OCI-LY1 (cell line): Measurements from ENCODE around the gene MBNL1.
A peak's percentile ranks its signal among the peaks of the same experiment; 100 is the strongest.

ENCODE experiments used
- H2AFZ ChIP-seq: fragments of 200-600 bp; sonication (generic), shearing (Covaris generic); 2 replicates; pipeline ENCODE4 v1.6.0; 2014; ENCODE audit warnings: antibody characterized with exemption, mild to moderate bottlenecking, low read length
- H3F3A ChIP-seq: fragments of 200-600 bp; sonication (generic), shearing (Covaris generic); 2 replicates; pipeline ENCODE4 v1.6.0; 2014; ENCODE audit warnings: mild to moderate bottlenecking, antibody characterized with exemption, low read length, moderate library complexity; ENCODE audit not compliant: insufficient read depth
- H3K27ac ChIP-seq: fragments of 200-600 bp; sonication (generic); 2 replicates; pipeline ENCODE4 v1.5.1; 2014; ENCODE audit warnings: low read length, mixed run types, mild to moderate bottlenecking, low read depth; ENCODE audit not compliant: poor library complexity, severe bottlenecking
- H3K27me3 ChIP-seq: fragments of 200-600 bp; sonication (generic); 2 replicates; pipeline ENCODE4 v1.6.0; 2014; ENCODE audit warnings: antibody characterized with exemption, mild to moderate bottlenecking, low read length, moderate library complexity; ENCODE audit not compliant: insufficient read depth
- H3K36me3 ChIP-seq: fragments of 200-600 bp; sonication (generic); 2 replicates; pipeline ENCODE4 v1.6.1; 2014; ENCODE audit warnings: mild to moderate bottlenecking, antibody characterized with exemption, low read length, moderate library complexity, mixed read lengths; ENCODE audit not compliant: insufficient read depth
- H3K4me1 ChIP-seq: fragments of 200-600 bp; sonication (generic); 2 replicates; pipeline ENCODE4 v1.5.1; 2014; ENCODE audit warnings: mild to moderate bottlenecking, low read length, moderate library complexity; ENCODE audit not compliant: insufficient read depth, severe bottlenecking
- H3K4me2 ChIP-seq: fragments of 200-600 bp; sonication (generic), shearing (Covaris generic); 2 replicates; pipeline ENCODE4 v1.6.1; 2014; ENCODE audit warnings: low read length
- H3K4me3 ChIP-seq: fragments of 200-600 bp; sonication (generic); 2 replicates; pipeline ENCODE4 v1.5.1; 2014; ENCODE audit warnings: low read length, low read depth, mild to moderate bottlenecking, mixed read lengths; ENCODE audit not compliant: poor library complexity, severe bottlenecking
- H3K79me2 ChIP-seq: fragments of 200-600 bp; shearing (Covaris generic); 2 replicates; pipeline ENCODE4 v1.6.1; 2016; ENCODE audit warnings: mixed run types, low read length, mixed read lengths; ENCODE audit not compliant: insufficient read depth
- H3K9ac ChIP-seq: fragments of 200-600 bp; sonication (generic), shearing (Covaris generic); 2 replicates; pipeline ENCODE4 v1.6.1; 2014; ENCODE audit warnings: mild to moderate bottlenecking, low read length, mixed read lengths
- H3K9me2 ChIP-seq: fragments of 200-600 bp; sonication (generic), shearing (Covaris generic); 2 replicates; pipeline ENCODE4 v1.6.1; 2014; ENCODE audit warnings: low read depth, mild to moderate bottlenecking, low read length, mixed read lengths
- H3K9me3 ChIP-seq: fragments of 200-600 bp; shearing (Covaris generic); 2 replicates; pipeline ENCODE4 v1.6.1; 2014; ENCODE audit warnings: low read length, mixed read lengths
- H4K20me1 ChIP-seq: fragments of 200-600 bp; sonication (generic), shearing (Covaris generic); 2 replicates; pipeline ENCODE4 v1.6.0; 2016; ENCODE audit warnings: mild to moderate bottlenecking, low read length; ENCODE audit not compliant: insufficient read depth
- EZH2 ChIP-seq: fragments of 200-600 bp; sonication (generic), shearing (Covaris generic); IDR thresholded peaks from 2 replicates; pipeline ENCODE4 v1.8.0; 2017; ENCODE audit warnings: borderline replicate concordance, mixed run types, mild to moderate bottlenecking, antibody characterized with exemption, low read length, moderate library complexity, mixed read lengths
- TF ChIP-seq, protein P1 (sequence below): fragments of 200-600 bp; sonication (generic), shearing (Covaris generic); IDR thresholded peaks from 2 replicates; pipeline ENCODE4 v1.5.1; 2017; ENCODE audit warnings: mild to moderate bottlenecking, antibody characterized with exemption, low read length, moderate library complexity, mixed read lengths

Gene MBNL1

DNA sequence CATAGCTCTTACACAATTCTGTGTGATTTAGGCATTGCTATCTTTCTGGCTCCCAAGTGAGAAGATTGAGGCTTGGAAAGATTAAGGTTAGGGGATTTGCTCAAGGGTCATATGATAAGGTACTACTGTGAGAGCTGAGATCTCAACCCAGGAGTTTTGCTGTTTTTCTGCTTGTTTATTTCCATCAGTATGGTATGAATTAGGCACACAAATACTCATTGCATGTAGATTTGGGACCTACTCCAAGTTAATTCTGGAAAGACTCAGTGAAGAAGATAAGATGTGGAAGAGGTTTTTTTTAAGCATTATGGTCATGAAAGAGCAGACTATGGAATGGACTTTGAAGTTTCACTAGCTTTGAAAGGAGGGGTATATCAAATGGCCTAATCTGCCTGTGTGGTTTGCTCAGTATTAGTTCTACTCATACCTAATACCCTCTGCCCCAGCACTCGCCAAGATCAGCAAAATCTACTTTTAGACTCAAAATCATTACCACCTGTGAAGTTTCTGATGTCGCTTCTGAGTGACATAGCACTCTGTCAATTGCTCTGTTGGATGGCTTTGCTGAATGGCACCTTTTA is 12.5 kb downstream of the MBNL1 start:
- Histone ChIP-seq H3K27me3 (no peaks in the 10 kb centered on the region), H2AFZ (no peak overlapping the region), H3K36me3 (peaks cover 18% of the 10 kb centered on the region; the same call in 1 of the 2 replicates), H3K4me1 (peaks cover 98% of the 10 kb centered on the region), H3K79me2 (peaks cover 99% of the 10 kb centered on the region), H3K9me2 (no peaks in the 10 kb centered on the region), H3K4me3 (peak overlapping the region; percentile 28), H3K9me3 (no peaks in the 10 kb centered on the region), H3K27ac (peak overlapping the region; percentile 53), H3F3A (0 out of 2 replicates have a peak, but pooled peaks cover 6% of the 10 kb centered on the region), H3K9ac (peak overlapping the region; percentile 19; the same call in 1 of the 2 replicates), H4K20me1 (peaks cover 9% of the 10 kb centered on the region; the same call in 1 of the 2 replicates), H3K4me2 (peak overlapping the region; percentile 50)
- TF ChIP-seq, protein P1, sequence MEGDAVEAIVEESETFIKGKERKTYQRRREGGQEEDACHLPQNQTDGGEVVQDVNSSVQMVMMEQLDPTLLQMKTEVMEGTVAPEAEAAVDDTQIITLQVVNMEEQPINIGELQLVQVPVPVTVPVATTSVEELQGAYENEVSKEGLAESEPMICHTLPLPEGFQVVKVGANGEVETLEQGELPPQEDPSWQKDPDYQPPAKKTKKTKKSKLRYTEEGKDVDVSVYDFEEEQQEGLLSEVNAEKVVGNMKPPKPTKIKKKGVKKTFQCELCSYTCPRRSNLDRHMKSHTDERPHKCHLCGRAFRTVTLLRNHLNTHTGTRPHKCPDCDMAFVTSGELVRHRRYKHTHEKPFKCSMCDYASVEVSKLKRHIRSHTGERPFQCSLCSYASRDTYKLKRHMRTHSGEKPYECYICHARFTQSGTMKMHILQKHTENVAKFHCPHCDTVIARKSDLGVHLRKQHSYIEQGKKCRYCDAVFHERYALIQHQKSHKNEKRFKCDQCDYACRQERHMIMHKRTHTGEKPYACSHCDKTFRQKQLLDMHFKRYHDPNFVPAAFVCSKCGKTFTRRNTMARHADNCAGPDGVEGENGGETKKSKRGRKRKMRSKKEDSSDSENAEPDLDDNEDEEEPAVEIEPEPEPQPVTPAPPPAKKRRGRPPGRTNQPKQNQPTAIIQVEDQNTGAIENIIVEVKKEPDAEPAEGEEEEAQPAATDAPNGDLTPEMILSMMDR, result no peak
- TF ChIP-seq EZH2, result no peak

DNA sequence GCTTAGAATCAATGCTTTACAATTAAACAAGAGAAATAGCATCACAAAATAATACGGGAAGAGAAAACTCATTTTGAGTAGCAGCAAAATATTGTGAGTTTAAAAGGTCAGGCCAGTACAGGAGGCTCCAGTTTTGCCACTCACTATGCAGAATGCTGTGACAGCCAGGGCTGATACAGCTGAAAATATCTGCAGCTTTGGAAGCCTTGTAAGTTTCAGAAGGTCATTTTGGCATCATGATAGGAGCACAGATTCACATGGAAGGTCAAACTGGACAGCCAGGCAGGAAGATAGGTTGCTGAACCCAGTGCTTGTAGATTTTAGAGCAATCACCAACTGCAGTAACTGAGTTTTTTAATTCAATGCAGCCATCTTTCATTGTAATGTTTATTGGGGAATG is 14.1 kb downstream of the MBNL1 start:
- H3K79me2 ChIP-seq, result peaks cover 97% of the 10 kb centered on the region
- 0 out of 2 replicates have a peak, but pooled peaks cover 6% of the 10 kb centered on the region for H3F3A ChIP-seq
- no peak for TF ChIP-seq EZH2
- TF ChIP-seq, protein P1, result no peak
- H3K4me2 ChIP-seq, result peak overlapping the region; percentile 50
- no peak overlapping the region for H2AFZ ChIP-seq
- H3K27ac ChIP-seq, result peak overlapping the region; percentile 42
- peaks cover 9% of the 10 kb centered on the region; the same call in 1 of the 2 replicates for H4K20me1 ChIP-seq
- H3K4me3 ChIP-seq, result peak overlapping the region; percentile 1
- no peaks in the 10 kb centered on the region for H3K9me3 ChIP-seq
- peaks cover 95% of the 10 kb centered on the region for H3K4me1 ChIP-seq
- H3K9me2 ChIP-seq, result no peaks in the 10 kb centered on the region
- H3K36me3 ChIP-seq, result peaks cover 25% of the 10 kb centered on the region; the same call in 1 of the 2 replicates
- no peaks in the 10 kb centered on the region for H3K27me3 ChIP-seq
- peak overlapping the region; percentile 9; the same call in 1 of the 2 replicates for H3K9ac ChIP-seq

DNA sequence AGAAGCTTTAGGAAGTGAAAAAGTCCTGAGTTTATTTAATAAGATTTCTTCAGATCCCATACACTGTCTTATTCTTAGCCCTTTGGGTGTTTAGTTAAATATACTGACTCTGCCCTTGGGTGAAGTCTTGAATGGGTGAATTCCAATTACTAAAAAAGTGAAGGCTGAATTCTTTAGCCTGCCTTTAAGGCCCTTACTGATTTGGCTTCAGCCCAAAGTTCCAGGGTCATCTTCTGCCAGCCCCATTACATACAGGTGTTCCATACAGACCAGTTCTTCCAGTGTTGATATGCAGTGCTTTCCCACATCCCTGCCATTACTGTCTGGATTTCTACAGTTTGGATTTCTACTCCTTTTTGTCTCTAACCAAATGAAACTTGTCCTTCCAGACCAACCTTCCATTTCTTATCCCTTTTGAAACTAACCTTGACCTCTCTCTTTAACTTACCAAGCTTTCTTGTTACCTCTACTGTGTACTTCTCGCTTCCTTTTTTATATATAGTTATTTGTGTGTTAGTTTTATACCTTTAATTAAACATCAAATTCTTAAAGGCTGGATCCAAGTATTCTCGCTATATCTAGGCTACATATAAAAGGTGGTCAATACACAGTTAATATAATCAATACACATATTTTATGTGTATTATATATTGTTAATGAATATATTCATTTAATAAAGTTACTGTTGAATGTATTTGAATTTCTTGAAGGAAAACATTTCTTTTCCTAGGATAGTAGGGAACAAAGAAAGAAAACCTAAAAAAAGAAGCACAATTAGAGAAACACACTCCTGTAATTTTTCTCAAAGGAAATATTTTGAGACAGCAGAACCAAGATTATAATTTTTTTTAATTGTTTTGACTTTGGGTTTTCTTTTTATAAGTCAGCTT is 15.0 kb downstream of the MBNL1 start:
- Histone ChIP-seq H3K4me1 (peaks cover 95% of the 10 kb centered on the region), H3K9ac (no peak overlapping the region), H3K79me2 (peaks cover 97% of the 10 kb centered on the region), H3K4me2 (peak overlapping the region; percentile 50), H3K36me3 (peaks cover 26% of the 10 kb centered on the region; the same call in 1 of the 2 replicates), H3K27me3 (no peaks in the 10 kb centered on the region), H4K20me1 (peaks cover 9% of the 10 kb centered on the region; the same call in 1 of the 2 replicates), H2AFZ (no peak overlapping the region), H3F3A (0 out of 2 replicates have a peak, but pooled peaks cover 4% of the 10 kb centered on the region), H3K9me2 (no peaks in the 10 kb centered on the region), H3K27ac (peak overlapping the region; percentile 42), H3K9me3 (no peaks in the 10 kb centered on the region), H3K4me3 (no peak overlapping the region)
- TF ChIP-seq, protein P1, result no peak
- TF ChIP-seq EZH2, result no peak
